Endothelial cell of umbilical vein (primary cell): ENCODE results near the gene ANTXRL. TPM values are rescaled to one million over a fixed set of nuclear protein-coding genes. Genes with fewer than 3 reads are reported as not detected.

Source experiments
- BruUV-seq: library from RNA; stranded (reverse); fragments of 400-500 nt; replicated peaks from 2 replicates; lab custom pipeline; 2021; lab: Mats Ljungman, UMichigan
- CTCF ChIA-PET: fragments of 300-600, 350-600 bp; sonication (Branson Sonifier 250); formaldehyde crosslinking; loops from one replicate; lab custom pipeline; 2021; ENCODE audit warnings: antibody characterized with exemption, inconsistent platforms; lab: Charles Lee
- POLR2A ChIA-PET: fragments of 300-600, 350-600 bp; sonication (Branson Sonifier 250); formaldehyde crosslinking; loops from one replicate; lab custom pipeline; 2021; ENCODE audit warnings: antibody characterized with exemption, inconsistent platforms; lab: Charles Lee
- DNase-seq: peaks from one replicate; pipeline ENCODE4 v3.0.0-alpha.2; 2011; ENCODE audit warnings: low read depth, low spot score
- FAIRE-seq: peaks from 2 replicates; lab custom pipeline; 2011; peaks lifted over from hg19 to GRCh38; lab: Jason Lieb, UNC
- H2AFZ ChIP-seq: 2 replicates; pipeline ENCODE4 v1.6.0; 2012; ENCODE audit warnings: low read depth, low read length, control low read depth, inconsistent platforms
- H3K27ac ChIP-seq: 2 replicates; pipeline ENCODE4 v1.5.1; 2011; ENCODE audit warnings: low read depth, mild to moderate bottlenecking, control low read depth, low read length, moderate library complexity; ENCODE audit not compliant: insufficient read depth
- H3K27me3 ChIP-seq, 2 experiments: 2 replicates each; pipeline versions ENCODE4 v1.6.0 to v1.6.1; 2011; ENCODE audit warnings: low read length in 2 of 2, mixed read lengths in 1 of 2; ENCODE audit not compliant: control insufficient read depth in 2 of 2, insufficient read depth in 2 of 2
- H3K36me3 ChIP-seq, 2 experiments: 2 replicates in 1 of 2; 3 replicates in 1 of 2; pipeline ENCODE4 v1.5.1; 2011; ENCODE audit warnings: low read length in 2 of 2, mild to moderate bottlenecking in 1 of 2, moderate library complexity in 1 of 2; ENCODE audit not compliant: control insufficient read depth in 2 of 2, insufficient read depth in 2 of 2; ENCODE audit errors: extremely low read depth in 1 of 2
- H3K4me1 ChIP-seq: 3 replicates; pipeline ENCODE4 v1.5.1; 2011; ENCODE audit warnings: mild to moderate bottlenecking, low read length; ENCODE audit not compliant: control insufficient read depth, insufficient read depth; ENCODE audit errors: extremely low read depth
- H3K4me2 ChIP-seq: 2 replicates; pipeline ENCODE4 v1.6.1; 2011; ENCODE audit warnings: low read length, control low read depth, mixed read lengths; ENCODE audit not compliant: insufficient read depth
- H3K4me3 ChIP-seq, 3 experiments: fragments of 200-600 bp in 1 of 3; sonication (generic), shearing (Covaris generic) in 1 of 3; replicated peaks in 1 of 3; 2 replicates each; pipeline ENCODE4 v1.5.1; 2011 to 2016; ENCODE audit warnings: control low read depth in 3 of 3, low read length in 3 of 3, mild to moderate bottlenecking in 2 of 3, inconsistent platforms in 1 of 3, low read depth in 1 of 3, moderate library complexity in 1 of 3; ENCODE audit not compliant: insufficient read depth in 1 of 3
- H3K79me2 ChIP-seq: 2 replicates; pipeline ENCODE4 v1.6.0; 2012; ENCODE audit warnings: low read length, inconsistent platforms; ENCODE audit not compliant: control insufficient read depth, insufficient read depth
- H3K9ac ChIP-seq: replicated peaks from 2 replicates; pipeline ENCODE3; 2011; ENCODE audit warnings: low read length, control low read depth; ENCODE audit not compliant: insufficient read depth; ENCODE audit errors: extremely low read depth
- H3K9me1 ChIP-seq: replicated peaks from 3 replicates; pipeline ENCODE4 v1.6.0; 2011; ENCODE audit warnings: mild to moderate bottlenecking, low read length; ENCODE audit not compliant: control insufficient read depth, insufficient read depth; ENCODE audit errors: extremely low read depth
- H3K9me3 ChIP-seq: replicated peaks from 2 replicates; pipeline ENCODE4 v1.5.1; 2012; ENCODE audit warnings: low read length, inconsistent platforms; ENCODE audit not compliant: control insufficient read depth, insufficient read depth
- H4K20me1 ChIP-seq: replicated peaks from 2 replicates; pipeline ENCODE3; 2011; ENCODE audit warnings: mild to moderate bottlenecking, low read length; ENCODE audit not compliant: control insufficient read depth, insufficient read depth; ENCODE audit errors: extremely low read depth
- EZH2 ChIP-seq: IDR thresholded peaks from 2 replicates; pipeline ENCODE4 v1.6.1; 2012; ENCODE audit warnings: borderline replicate concordance, low read depth, mild to moderate bottlenecking, moderate library complexity, low read length, inconsistent platforms; ENCODE audit not compliant: severe bottlenecking
- FOS ChIP-seq: IDR thresholded peaks from 2 replicates; pipeline ENCODE4 v1.6.1; 2011; ENCODE audit warnings: mild to moderate bottlenecking, low read length, moderate library complexity, borderline replicate concordance; ENCODE audit not compliant: insufficient read depth
- GATA2 ChIP-seq: IDR thresholded peaks from 2 replicates; pipeline ENCODE4 v1.7.0; 2011; ENCODE audit warnings: low read depth, mild to moderate bottlenecking, moderate library complexity, mixed read lengths, low read length; ENCODE audit not compliant: insufficient read length, insufficient read depth
- JUN ChIP-seq: IDR thresholded peaks from 2 replicates; pipeline ENCODE4 v1.6.1; 2011; ENCODE audit warnings: borderline replicate concordance, low read depth; ENCODE audit not compliant: insufficient read length, insufficient read depth
- MYC ChIP-seq: IDR thresholded peaks from one replicate; pipeline ENCODE4 v1.6.1; 2011; ENCODE audit warnings: mild to moderate bottlenecking, low read depth, low read length
- POLR2A ChIP-seq: IDR thresholded peaks from 2 replicates; pipeline ENCODE4 v1.6.1; 2012; ENCODE audit warnings: low read depth, mild to moderate bottlenecking, control low read depth, low read length
- dilution Hi-C: fragments of 300-500 bp; cut with MboI; formaldehyde crosslinking; loops from one replicate; pipeline ENCODE4 v1.15.0; 2019; ENCODE audit warnings: low sequenced_read_pairs; ENCODE audit not compliant: extremely low pct_ligation_motif_present
- intact Hi-C: fragments of 100-400 bp; cut with micrococcal nuclease; formaldehyde crosslinking; loops from one replicate; pipeline ENCODE4 v1.10.0; 2022
- polyA plus RNA-seq, 4 experiments: library from polyadenylated mRNA; depleted of rRNA in 3 of 4; stranded (reverse) in 3 of 4; unstranded in 1 of 4; fragments of >200 nt; gene quantifications; 2 replicates each; pipeline versions ENCODE4 v1.2.1 to v1.2.3, GENCODE V29; 2011 to 2012; ENCODE audit warnings: missing spikeins in 1 of 4
- total RNA-seq: library from RNA; stranded (reverse); gene quantifications from 2 replicates; pipeline ENCODE4 v1.2.3, GENCODE V29; 2021
- TF ChIP-seq, protein P1 (sequence below), 2 donors: IDR thresholded peaks; 1 replicate in 1 of 2; 2 replicates in 1 of 2; pipeline ENCODE4 v1.5.1; 2011; ENCODE audit warnings: low read length in 2 of 2, mild to moderate bottlenecking in 2 of 2, moderate library complexity in 2 of 2, control low read depth in 1 of 2, inconsistent platforms in 1 of 2, low read depth in 1 of 2; ENCODE audit not compliant: insufficient read depth in 1 of 2; ENCODE audit errors: extremely low read depth in 1 of 2

The ANTXRL gene
- total and polyA plus RNA-seq, 2 donors (not counting 3 experiments of a cell fraction or from before 2014, with no cell fraction given): not detected

- POLR2A ChIA-PET: no interaction called here
- Histone ChIP-seq H3K27me3 (peaks cover 3% of the 10 kb centered on the region in 2 experiments), H3K4me1 (no peaks in the 10 kb centered on the region), H3K9ac (no peak overlapping the region), H3K9me1 (no peaks in the 10 kb centered on the region), H3K36me3 (no peaks in the 10 kb centered on the region), H3K4me2 (no peak overlapping the region), H3K79me2 (no peaks in the 10 kb centered on the region), H4K20me1 (no peaks in the 10 kb centered on the region), H3K27ac (no peak overlapping the region), H3K4me3 (no peak overlapping the region), H2AFZ (no peak overlapping the region), H3K9me3 (no peaks in the 10 kb centered on the region)
- FAIRE-seq: no peak
- intact Hi-C loops (no loop called here), dilution Hi-C loops (no loop called here)
- CTCF ChIA-PET: interaction anchor here (4.1 kb wide), 1 partner anchor 11 kb away, joined by 31 read pairs; no protein-coding TSS in a partner anchor
- no TSS peak for BruUV-seq
- TF ChIP-seq, protein P1, sequence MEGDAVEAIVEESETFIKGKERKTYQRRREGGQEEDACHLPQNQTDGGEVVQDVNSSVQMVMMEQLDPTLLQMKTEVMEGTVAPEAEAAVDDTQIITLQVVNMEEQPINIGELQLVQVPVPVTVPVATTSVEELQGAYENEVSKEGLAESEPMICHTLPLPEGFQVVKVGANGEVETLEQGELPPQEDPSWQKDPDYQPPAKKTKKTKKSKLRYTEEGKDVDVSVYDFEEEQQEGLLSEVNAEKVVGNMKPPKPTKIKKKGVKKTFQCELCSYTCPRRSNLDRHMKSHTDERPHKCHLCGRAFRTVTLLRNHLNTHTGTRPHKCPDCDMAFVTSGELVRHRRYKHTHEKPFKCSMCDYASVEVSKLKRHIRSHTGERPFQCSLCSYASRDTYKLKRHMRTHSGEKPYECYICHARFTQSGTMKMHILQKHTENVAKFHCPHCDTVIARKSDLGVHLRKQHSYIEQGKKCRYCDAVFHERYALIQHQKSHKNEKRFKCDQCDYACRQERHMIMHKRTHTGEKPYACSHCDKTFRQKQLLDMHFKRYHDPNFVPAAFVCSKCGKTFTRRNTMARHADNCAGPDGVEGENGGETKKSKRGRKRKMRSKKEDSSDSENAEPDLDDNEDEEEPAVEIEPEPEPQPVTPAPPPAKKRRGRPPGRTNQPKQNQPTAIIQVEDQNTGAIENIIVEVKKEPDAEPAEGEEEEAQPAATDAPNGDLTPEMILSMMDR (IDR thresholded peaks at IDR 0.05; ENCODE audit: extremely low read depth in 1 of 2, insufficient read depth in 1 of 2, low read depth in 1 of 2, low read length in 2 of 2): no peak
- TF ChIP-seq GATA2 (no peak), JUN (no peak), EZH2 (no peak), POLR2A (no peak), FOS (no peak), MYC (no peak)
- no peak for DNase-seq
These were observed 47.5 kb upstream of the ANTXRL start for GRCh38 chr10:46239247-46239646.
